Mammary microvascular endothelial cell (primary cell): ENCODE results near the gene MOCS3. TPM values are rescaled to one million over a fixed set of nuclear protein-coding genes. Genes with fewer than 3 reads are reported as not detected.

Experiments used
- total RNA-seq: library from RNA; depleted of rRNA; stranded (reverse); fragments of >200 nt; gene quantifications from 2 replicates; pipeline ENCODE4 v1.2.3, GENCODE V29; 2015

Gene MOCS3
- 4.2 and 6.5 TPM in 2 replicates for total RNA-seq

GRCh38 chr20:50958615-50959542 is at the start of gene MOCS3:
MOCS3 (plus strand) TSS chr20:50958818; CDS start chr20:50958843, 25 bp downstream.

DNA sequence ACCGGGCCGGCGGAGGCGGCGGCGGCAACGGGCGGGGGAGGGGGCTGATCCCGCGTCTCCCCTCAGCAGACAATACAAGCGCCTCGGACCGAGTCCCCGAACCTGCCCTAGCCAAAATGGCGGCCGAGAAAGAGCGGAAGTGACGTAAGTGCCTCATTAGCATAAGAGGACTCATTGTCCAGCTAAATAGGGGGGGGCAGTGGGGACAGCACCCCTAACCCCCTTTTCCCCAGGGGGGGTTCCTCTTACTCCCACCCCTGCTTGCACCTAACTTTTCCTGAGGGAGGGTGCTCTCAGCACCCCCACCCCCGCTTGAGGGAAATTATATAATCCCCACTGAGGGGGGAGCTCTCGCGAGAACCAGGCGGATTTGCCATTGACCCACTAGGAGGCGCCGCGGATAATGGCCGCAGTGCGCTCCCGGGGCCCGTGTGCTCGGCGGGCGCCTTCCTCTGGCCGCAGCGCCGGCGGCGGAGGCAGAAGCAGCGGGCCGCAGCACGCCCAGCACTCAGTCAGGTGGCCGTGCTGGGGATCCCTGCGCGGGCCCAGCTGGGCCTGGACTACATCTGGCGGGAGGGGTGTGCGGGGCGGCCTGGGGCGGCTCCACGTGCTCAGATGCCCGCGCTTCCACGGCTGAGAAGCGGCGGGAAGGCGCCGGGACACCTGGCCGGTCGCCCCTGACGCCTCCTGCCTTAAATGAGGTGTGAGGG is 27.2 kb upstream of the MOCS3 start, which contains the start of gene ADNP:
ADNP (minus strand) TSS at position 132 of the 710 bp plus-strand sequence. CDS start 27,441 bp downstream, outside the sequence.

GRCh38 chr20:50957798-50958614 is 612 bp upstream of the MOCS3 start, which contains the start of gene DPM1:
DPM1 (minus strand) TSS chr20:50958532; CDS start chr20:50958523, 9 bp downstream.

Other genes with a start within 250 kb of the MOCS3 start
- under 0.01 and 0.13 TPM in 2 replicates for gene PARD6B, start 227.2 kb upstream of the MOCS3 start, total RNA-seq
- 1.00 and 3.4 TPM in 2 replicates for gene BCAS4, start 163.8 kb upstream of the MOCS3 start, total RNA-seq
- 14.9 and 16.7 TPM in 2 replicates for gene ADNP, start 27.4 kb upstream of the MOCS3 start, total RNA-seq
- 80.9 and 86.9 TPM in 2 replicates for gene DPM1, start 286 bp upstream of the MOCS3 start, total RNA-seq
- 0.87 and 1.3 TPM in 2 replicates for gene KCNG1, start 64.3 kb downstream of the MOCS3 start, total RNA-seq